GM23338 (cell line): Measurements from ENCODE around the gene SPATA31C1. TPM values are rescaled to one million over a fixed set of nuclear protein-coding genes. Genes with fewer than 3 reads are reported as not detected.

Experiments used
- ATAC-seq: fragments of 200-7000 bp; cut with Tn5 transposase; 3 replicates; pipeline ENCODE4 v1.9.1; 2020
- DNase-seq: peaks from one replicate; pipeline ENCODE4 v3.0.0-alpha.2; 2015; ENCODE audit warnings: low spot score
- H2AFZ ChIP-seq: fragments of 200-600 bp; sonication (generic); 2 replicates; pipeline ENCODE4 v1.8.0; 2016; ENCODE audit warnings: antibody characterized with exemption, mild to moderate bottlenecking, moderate library complexity
- H3F3A ChIP-seq: fragments of 200-600 bp; sonication (generic); replicated peaks from 2 replicates; pipeline ENCODE4 v1.8.0; 2017; ENCODE audit warnings: antibody characterized with exemption, mixed run types, low read depth
- H3K27ac ChIP-seq: fragments of 200-600 bp; sonication (generic); 2 replicates; pipeline ENCODE4 v1.6.1; 2016; ENCODE audit warnings: low read depth
- H3K27me3 ChIP-seq: fragments of 200-600 bp; sonication (generic); 2 replicates; pipeline ENCODE4 v1.8.0; 2016; ENCODE audit warnings: mild to moderate bottlenecking, mixed run types, moderate library complexity; ENCODE audit not compliant: insufficient read depth
- H3K36me3 ChIP-seq: fragments of 200-600 bp; sonication (generic); 2 replicates; pipeline ENCODE4 v1.8.0; 2016; ENCODE audit warnings: mild to moderate bottlenecking; ENCODE audit not compliant: insufficient read depth
- H3K4me1 ChIP-seq: fragments of 200-600 bp; sonication (generic); 2 replicates; pipeline ENCODE4 v1.8.0; 2016; ENCODE audit warnings: mild to moderate bottlenecking, moderate library complexity; ENCODE audit not compliant: insufficient read depth
- H3K4me2 ChIP-seq: fragments of 200-600 bp; sonication (generic); 2 replicates; pipeline ENCODE4 v1.7.1; 2017; ENCODE audit warnings: mixed run types
- H3K4me3 ChIP-seq: fragments of 200-600 bp; sonication (generic); 2 replicates; pipeline ENCODE4 v1.6.1; 2016; ENCODE audit warnings: mixed run types
- H3K79me2 ChIP-seq: fragments of 200-600 bp; sonication (generic); replicated peaks from 2 replicates; pipeline ENCODE4 v1.8.0; 2017; ENCODE audit warnings: mild to moderate bottlenecking; ENCODE audit not compliant: insufficient read depth
- H3K9me2 ChIP-seq: fragments of 200-600 bp; sonication (generic); 2 replicates; pipeline ENCODE4 v1.8.0; 2017; ENCODE audit not compliant: insufficient read depth
- H4K20me1 ChIP-seq: fragments of 200-600 bp; sonication (generic); replicated peaks from 2 replicates; pipeline ENCODE4 v1.8.0; 2017; ENCODE audit warnings: mild to moderate bottlenecking; ENCODE audit not compliant: insufficient read depth
- H3K27ac Mint-ChIP-seq: 2 replicates; pipeline ENCODE4 v1.8.0; 2020; ENCODE audit warnings: inconsistent platforms, mild to moderate bottlenecking, moderate library complexity, mixed read lengths
- H3K27me3 Mint-ChIP-seq: 3 replicates; pipeline ENCODE4 v1.8.0; 2022; ENCODE audit warnings: low read depth, mild to moderate bottlenecking, moderate library complexity, mixed read lengths, inconsistent platforms; ENCODE audit not compliant: insufficient read depth, poor library complexity
- H3K36me3 Mint-ChIP-seq: 3 replicates; pipeline ENCODE4 v1.8.0; 2021; ENCODE audit warnings: low read depth, mild to moderate bottlenecking, inconsistent platforms, moderate library complexity, mixed read lengths
- H3K4me1 Mint-ChIP-seq: 3 replicates; pipeline ENCODE4 v1.8.0; 2020; ENCODE audit warnings: mild to moderate bottlenecking, inconsistent platforms, mixed read lengths
- H3K4me3 Mint-ChIP-seq: 3 replicates; pipeline ENCODE4 v1.8.0; 2021; ENCODE audit warnings: moderate library complexity, mild to moderate bottlenecking, inconsistent platforms, mixed read lengths
- H3K9me3 Mint-ChIP-seq: 3 replicates; pipeline ENCODE4 v1.8.0; 2020; ENCODE audit warnings: moderate library complexity, mild to moderate bottlenecking, inconsistent platforms, mixed read lengths
- CREB1 ChIP-seq: fragments of 250-450 bp; sonication (Bioruptor Pico); IDR thresholded peaks from 2 replicates; pipeline ENCODE4 v1.5.0; 2020; ENCODE audit warnings: low read depth, mild to moderate bottlenecking, moderate library complexity
- EZH2 ChIP-seq: fragments of 200-600 bp; sonication (generic); IDR thresholded peaks from one replicate; pipeline ENCODE4 v1.8.0; 2017; ENCODE audit warnings: antibody characterized with exemption, mild to moderate bottlenecking, low read depth; ENCODE audit not compliant: unreplicated experiment
- EZH2phosphoT487 ChIP-seq: fragments of 200-600 bp; sonication (generic); IDR thresholded peaks from one replicate; pipeline ENCODE4 v1.8.1; 2018; ENCODE audit warnings: antibody characterized with exemption; ENCODE audit not compliant: unreplicated experiment
- JUNB ChIP-seq: IDR thresholded peaks from one replicate; pipeline ENCODE4 v1.6.1; 2016; ENCODE audit warnings: antibody characterized with exemption; ENCODE audit not compliant: unreplicated experiment
- NANOG ChIP-seq: IDR thresholded peaks from 2 replicates; pipeline ENCODE4 v1.6.1; 2016; ENCODE audit warnings: antibody characterized with exemption, borderline replicate concordance
- POLR2AphosphoS5 ChIP-seq: IDR thresholded peaks from 2 replicates; pipeline ENCODE4 v1.6.1; 2016; ENCODE audit warnings: antibody characterized with exemption, low read depth
- STAT1 ChIP-seq: IDR thresholded peaks from one replicate; pipeline ENCODE4 v1.6.1; 2016; ENCODE audit warnings: antibody characterized with exemption; ENCODE audit not compliant: unreplicated experiment
- ZNF114 ChIP-seq: fragments of 250-450 bp; sonication (Bioruptor Pico); IDR thresholded peaks from 2 replicates; pipeline ENCODE4 v1.5.0; 2020; ENCODE audit warnings: mild to moderate bottlenecking, moderate library complexity
- ZNF331 ChIP-seq: fragments of 250-450 bp; sonication (Bioruptor Pico); IDR thresholded peaks from 2 replicates; pipeline ENCODE4 v1.5.0; 2020; ENCODE audit warnings: low read depth, mild to moderate bottlenecking, moderate library complexity
- polyA plus RNA-seq: library from polyadenylated mRNA; unstranded; fragments of >200 nt; fragmentation: Nextera tagmentation; extraction: Ambion mirVana; gene quantifications from 2 replicates; pipeline ENCODE4 v1.2.1, GENCODE V29; 2016
- total RNA-seq: library from RNA; depleted of rRNA; stranded (reverse); fragments of >200 nt; shearing (Covaris generic); gene quantifications from 2 replicates; pipeline ENCODE4 v1.2.3, GENCODE V29; 2014
- TF ChIP-seq, protein P1 (sequence below): fragments of 250-450 bp; sonication (Bioruptor Pico); IDR thresholded peaks from 2 replicates; pipeline ENCODE4 v1.5.0; 2020; ENCODE audit warnings: mild to moderate bottlenecking, moderate library complexity
- TF ChIP-seq, protein P2 (sequence below), 2 experiments: fragments of 200-600 bp in 1 of 2; sonication (generic) in 1 of 2; conservative IDR thresholded peaks; 2 replicates each; pipeline versions ENCODE4 v1.5.1 to v1.6.1; 2016 to 2017; ENCODE audit warnings: antibody characterized with exemption in 2 of 2, low read depth in 2 of 2, mild to moderate bottlenecking in 2 of 2, moderate library complexity in 1 of 2
- TF ChIP-seq, protein P3 (sequence below): IDR thresholded peaks from 2 replicates; pipeline ENCODE4 v1.6.1; 2016; ENCODE audit warnings: antibody characterized with exemption
- TF ChIP-seq, protein P4 (sequence below): IDR thresholded peaks from one replicate; pipeline ENCODE4 v1.6.1; 2018; ENCODE audit warnings: antibody characterized with exemption; ENCODE audit not compliant: unreplicated experiment

SPATA31C1 gene
- total and polyA plus RNA-seq, 2 experiments from 2014 or later: not detected

DNA sequence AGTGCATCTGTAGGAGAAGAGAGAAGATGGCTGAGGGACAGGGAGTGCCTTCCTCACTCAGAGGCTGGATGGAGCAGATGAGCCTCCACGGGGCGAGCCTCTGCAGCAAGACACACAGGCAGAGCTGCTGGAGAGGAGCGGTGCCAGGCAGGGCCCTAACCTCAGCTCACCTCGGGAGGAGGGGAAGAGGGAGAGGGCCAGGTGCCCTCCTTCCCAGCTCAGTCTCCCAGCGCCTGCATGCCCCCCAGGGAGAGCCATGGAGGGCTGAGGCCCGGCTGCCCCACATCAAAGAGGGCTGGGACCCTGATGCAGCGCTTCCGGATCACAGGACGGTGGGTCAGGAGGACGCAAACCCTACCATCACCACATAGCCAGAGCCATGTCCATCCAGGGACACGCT is 48.7 kb upstream of the SPATA31C1 start:
- TF ChIP-seq CREB1: no peak
- no peak for TF ChIP-seq ZNF331 (CRISPR knock-in tag)
- no peak for TF ChIP-seq EZH2
- TF ChIP-seq, protein P1, sequence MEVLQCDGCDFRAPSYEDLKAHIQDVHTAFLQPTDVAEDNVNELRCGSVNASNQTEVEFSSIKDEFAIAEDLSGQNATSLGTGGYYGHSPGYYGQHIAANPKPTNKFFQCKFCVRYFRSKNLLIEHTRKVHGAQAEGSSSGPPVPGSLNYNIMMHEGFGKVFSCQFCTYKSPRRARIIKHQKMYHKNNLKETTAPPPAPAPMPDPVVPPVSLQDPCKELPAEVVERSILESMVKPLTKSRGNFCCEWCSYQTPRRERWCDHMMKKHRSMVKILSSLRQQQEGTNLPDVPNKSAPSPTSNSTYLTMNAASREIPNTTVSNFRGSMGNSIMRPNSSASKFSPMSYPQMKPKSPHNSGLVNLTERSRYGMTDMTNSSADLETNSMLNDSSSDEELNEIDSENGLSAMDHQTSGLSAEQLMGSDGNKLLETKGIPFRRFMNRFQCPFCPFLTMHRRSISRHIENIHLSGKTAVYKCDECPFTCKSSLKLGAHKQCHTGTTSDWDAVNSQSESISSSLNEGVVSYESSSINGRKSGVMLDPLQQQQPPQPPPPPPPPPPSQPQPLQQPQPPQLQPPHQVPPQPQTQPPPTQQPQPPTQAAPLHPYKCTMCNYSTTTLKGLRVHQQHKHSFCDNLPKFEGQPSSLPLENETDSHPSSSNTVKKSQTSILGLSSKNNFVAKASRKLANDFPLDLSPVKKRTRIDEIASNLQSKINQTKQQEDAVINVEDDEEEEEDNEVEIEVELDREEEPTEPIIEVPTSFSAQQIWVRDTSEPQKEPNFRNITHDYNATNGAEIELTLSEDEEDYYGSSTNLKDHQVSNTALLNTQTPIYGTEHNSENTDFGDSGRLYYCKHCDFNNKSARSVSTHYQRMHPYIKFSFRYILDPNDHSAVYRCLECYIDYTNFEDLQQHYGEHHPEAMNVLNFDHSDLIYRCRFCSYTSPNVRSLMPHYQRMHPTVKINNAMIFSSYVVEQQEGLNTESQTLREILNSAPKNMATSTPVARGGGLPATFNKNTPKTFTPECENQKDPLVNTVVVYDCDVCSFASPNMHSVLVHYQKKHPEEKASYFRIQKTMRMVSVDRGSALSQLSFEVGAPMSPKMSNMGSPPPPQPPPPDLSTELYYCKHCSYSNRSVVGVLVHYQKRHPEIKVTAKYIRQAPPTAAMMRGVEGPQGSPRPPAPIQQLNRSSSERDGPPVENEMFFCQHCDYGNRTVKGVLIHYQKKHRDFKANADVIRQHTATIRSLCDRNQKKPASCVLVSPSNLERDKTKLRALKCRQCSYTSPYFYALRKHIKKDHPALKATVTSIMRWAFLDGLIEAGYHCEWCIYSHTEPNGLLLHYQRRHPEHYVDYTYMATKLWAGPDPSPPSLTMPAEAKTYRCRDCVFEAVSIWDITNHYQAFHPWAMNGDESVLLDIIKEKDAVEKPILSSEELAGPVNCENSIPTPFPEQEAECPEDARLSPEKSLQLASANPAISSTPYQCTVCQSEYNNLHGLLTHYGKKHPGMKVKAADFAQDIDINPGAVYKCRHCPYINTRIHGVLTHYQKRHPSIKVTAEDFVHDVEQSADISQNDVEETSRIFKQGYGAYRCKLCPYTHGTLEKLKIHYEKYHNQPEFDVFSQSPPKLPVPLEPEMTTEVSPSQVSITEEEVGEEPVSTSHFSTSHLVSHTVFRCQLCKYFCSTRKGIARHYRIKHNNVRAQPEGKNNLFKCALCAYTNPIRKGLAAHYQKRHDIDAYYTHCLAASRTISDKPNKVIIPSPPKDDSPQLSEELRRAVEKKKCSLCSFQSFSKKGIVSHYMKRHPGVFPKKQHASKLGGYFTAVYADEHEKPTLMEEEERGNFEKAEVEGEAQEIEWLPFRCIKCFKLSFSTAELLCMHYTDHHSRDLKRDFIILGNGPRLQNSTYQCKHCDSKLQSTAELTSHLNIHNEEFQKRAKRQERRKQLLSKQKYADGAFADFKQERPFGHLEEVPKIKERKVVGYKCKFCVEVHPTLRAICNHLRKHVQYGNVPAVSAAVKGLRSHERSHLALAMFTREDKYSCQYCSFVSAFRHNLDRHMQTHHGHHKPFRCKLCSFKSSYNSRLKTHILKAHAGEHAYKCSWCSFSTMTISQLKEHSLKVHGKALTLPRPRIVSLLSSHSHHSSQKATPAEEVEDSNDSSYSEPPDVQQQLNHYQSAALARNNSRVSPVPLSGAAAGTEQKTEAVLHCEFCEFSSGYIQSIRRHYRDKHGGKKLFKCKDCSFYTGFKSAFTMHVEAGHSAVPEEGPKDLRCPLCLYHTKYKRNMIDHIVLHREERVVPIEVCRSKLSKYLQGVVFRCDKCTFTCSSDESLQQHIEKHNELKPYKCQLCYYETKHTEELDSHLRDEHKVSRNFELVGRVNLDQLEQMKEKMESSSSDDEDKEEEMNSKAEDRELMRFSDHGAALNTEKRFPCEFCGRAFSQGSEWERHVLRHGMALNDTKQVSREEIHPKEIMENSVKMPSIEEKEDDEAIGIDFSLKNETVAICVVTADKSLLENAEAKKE: no peak
- TF ChIP-seq JUNB: no peak
- TF ChIP-seq, protein P2, sequence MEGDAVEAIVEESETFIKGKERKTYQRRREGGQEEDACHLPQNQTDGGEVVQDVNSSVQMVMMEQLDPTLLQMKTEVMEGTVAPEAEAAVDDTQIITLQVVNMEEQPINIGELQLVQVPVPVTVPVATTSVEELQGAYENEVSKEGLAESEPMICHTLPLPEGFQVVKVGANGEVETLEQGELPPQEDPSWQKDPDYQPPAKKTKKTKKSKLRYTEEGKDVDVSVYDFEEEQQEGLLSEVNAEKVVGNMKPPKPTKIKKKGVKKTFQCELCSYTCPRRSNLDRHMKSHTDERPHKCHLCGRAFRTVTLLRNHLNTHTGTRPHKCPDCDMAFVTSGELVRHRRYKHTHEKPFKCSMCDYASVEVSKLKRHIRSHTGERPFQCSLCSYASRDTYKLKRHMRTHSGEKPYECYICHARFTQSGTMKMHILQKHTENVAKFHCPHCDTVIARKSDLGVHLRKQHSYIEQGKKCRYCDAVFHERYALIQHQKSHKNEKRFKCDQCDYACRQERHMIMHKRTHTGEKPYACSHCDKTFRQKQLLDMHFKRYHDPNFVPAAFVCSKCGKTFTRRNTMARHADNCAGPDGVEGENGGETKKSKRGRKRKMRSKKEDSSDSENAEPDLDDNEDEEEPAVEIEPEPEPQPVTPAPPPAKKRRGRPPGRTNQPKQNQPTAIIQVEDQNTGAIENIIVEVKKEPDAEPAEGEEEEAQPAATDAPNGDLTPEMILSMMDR (conservative IDR thresholded peaks at IDR 0.05; ENCODE audit: low read depth in 2 of 2): no peak
- TF ChIP-seq, protein P3, sequence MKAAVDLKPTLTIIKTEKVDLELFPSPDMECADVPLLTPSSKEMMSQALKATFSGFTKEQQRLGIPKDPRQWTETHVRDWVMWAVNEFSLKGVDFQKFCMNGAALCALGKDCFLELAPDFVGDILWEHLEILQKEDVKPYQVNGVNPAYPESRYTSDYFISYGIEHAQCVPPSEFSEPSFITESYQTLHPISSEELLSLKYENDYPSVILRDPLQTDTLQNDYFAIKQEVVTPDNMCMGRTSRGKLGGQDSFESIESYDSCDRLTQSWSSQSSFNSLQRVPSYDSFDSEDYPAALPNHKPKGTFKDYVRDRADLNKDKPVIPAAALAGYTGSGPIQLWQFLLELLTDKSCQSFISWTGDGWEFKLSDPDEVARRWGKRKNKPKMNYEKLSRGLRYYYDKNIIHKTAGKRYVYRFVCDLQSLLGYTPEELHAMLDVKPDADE: no peak
- no peak for TF ChIP-seq POLR2AphosphoS5
- no peak for TF ChIP-seq ZNF114
- TF ChIP-seq EZH2phosphoT487: no peak
- TF ChIP-seq, protein P4, sequence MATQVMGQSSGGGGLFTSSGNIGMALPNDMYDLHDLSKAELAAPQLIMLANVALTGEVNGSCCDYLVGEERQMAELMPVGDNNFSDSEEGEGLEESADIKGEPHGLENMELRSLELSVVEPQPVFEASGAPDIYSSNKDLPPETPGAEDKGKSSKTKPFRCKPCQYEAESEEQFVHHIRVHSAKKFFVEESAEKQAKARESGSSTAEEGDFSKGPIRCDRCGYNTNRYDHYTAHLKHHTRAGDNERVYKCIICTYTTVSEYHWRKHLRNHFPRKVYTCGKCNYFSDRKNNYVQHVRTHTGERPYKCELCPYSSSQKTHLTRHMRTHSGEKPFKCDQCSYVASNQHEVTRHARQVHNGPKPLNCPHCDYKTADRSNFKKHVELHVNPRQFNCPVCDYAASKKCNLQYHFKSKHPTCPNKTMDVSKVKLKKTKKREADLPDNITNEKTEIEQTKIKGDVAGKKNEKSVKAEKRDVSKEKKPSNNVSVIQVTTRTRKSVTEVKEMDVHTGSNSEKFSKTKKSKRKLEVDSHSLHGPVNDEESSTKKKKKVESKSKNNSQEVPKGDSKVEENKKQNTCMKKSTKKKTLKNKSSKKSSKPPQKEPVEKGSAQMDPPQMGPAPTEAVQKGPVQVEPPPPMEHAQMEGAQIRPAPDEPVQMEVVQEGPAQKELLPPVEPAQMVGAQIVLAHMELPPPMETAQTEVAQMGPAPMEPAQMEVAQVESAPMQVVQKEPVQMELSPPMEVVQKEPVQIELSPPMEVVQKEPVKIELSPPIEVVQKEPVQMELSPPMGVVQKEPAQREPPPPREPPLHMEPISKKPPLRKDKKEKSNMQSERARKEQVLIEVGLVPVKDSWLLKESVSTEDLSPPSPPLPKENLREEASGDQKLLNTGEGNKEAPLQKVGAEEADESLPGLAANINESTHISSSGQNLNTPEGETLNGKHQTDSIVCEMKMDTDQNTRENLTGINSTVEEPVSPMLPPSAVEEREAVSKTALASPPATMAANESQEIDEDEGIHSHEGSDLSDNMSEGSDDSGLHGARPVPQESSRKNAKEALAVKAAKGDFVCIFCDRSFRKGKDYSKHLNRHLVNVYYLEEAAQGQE: no peak
- TF ChIP-seq NANOG: no peak
- no peak for TF ChIP-seq STAT1

More for the DNA sequence above, 48.7 kb upstream of the SPATA31C1 start:
- H3K36me3 ChIP-seq: no peaks in the 10 kb centered on the region
- H3K4me1 ChIP-seq: no peaks in the 10 kb centered on the region
- Mint-ChIP-seq H3K27me3 (peaks cover 7% of the 10 kb centered on the region), H3K27ac (no peak overlapping the region), H3K4me1 (peaks cover 8% of the 10 kb centered on the region; the same call in 2 of the 3 replicates), H3K4me3 (no peak overlapping the region), H3K36me3 (no peaks in the 10 kb centered on the region; the same call in 2 of the 3 replicates), H3K9me3 (peaks cover 10% of the 10 kb centered on the region; the same call in 2 of the 3 replicates)
- H3K4me3 ChIP-seq: no peak overlapping the region
- no peaks in the 10 kb centered on the region for H3K27me3 ChIP-seq
- H3K4me2 ChIP-seq: no peak overlapping the region
- no peak overlapping the region for H3K27ac ChIP-seq
- no peak overlapping the region for H2AFZ ChIP-seq
- no peaks in the 10 kb centered on the region for H3K79me2 ChIP-seq
- no peaks in the 10 kb centered on the region for H3F3A ChIP-seq
- no peaks in the 10 kb centered on the region for H4K20me1 ChIP-seq
- DNase-seq: no peak
- no peaks in the 10 kb centered on the region for H3K9me2 ChIP-seq
- peak; percentile 28; the same call in 1 of the 3 replicates for ATAC-seq
